ENCODE data around the gene CLEC2L.
"Not testable (repeated sequence)": the region's sequence is repeated elsewhere in the genome, so short reads cannot be mapped to it uniquely, and the experiment has no call there.

The CLEC2L gene

DNA sequence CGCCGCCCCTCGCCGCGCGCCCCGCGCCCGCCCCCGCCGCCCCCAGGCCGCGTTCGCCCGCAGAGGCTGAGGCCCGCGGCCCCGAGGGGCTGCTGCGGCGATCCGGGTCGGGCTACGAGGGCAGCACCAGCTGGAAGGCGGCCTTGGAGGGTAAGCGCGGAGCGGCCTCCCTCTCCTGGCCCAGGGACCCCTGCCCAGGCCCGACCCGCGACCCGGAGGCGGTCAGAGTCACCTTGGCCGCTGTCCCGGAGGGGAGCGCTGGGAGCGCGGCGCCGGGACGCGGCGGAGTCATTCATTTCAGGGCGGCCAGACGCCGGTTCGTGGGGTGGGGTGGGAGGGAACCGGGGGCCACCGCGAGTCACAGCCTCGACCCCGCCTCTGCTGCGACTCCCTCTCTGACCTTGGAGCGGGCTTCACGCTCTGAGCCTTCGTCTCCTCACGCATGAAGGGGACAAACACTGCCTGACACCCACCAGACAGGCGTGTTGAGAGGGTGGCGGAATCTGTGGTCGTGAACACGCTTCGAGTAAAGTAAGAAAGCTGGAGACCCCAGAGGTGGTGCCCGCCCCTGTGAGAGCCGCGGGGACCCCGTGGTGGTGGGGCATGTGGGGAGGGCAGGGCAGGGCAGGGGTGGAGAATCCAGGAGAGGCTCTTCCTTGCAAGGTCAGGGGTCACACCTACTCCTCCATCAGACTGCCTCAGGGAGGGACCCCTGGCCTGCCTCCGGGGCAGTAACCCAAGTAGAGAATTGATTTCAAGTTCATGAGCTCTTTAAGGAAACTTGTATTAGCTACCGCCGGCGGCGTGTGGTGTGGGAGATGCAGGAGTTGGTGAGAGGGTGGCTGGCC lies 707 bp downstream of the CLEC2L start:
- no peak for DNase-seq

DNA sequence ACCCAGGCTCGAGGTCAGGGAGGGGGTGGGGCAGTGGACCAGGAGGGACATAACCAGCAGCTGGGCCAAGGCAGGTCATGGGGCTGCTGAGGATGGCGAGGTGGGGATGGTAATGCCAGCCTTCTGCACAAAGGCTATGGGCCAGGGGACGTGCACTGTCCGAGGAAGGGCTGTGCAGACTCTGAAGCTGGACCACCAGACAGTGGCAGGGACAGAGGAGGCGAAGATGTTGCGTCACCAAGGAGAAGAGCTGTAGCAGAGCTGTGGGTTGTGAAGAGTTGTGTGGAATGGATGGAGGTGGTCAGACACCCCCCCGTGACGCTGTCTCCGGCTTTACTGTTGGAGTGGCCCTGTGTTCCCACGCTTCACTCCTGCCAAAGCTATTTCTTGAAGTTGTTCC lies 1.8 kb downstream of the CLEC2L start:
- no peak for DNase-seq

DNA sequence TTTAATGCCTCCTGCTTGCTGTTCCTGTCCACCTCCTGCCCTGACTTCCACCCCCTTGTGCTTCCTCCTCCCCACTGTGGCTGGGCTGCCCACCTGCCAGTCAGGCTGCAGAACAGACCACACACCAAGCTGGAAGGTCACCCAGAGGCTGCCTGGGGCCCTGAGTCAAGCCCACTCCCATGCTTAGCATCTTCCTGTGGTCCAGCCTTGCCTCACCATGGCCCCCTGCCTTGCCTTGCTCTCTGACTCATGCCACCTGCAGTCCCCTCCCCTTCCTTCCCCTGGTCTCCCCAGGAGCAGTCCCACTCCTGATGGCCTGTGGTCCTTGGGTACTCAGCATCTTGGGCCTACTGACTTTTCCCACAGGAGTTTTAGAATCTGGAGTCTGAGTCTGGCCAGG lies 2.3 kb downstream of the CLEC2L start:
- no peak for DNase-seq

DNA sequence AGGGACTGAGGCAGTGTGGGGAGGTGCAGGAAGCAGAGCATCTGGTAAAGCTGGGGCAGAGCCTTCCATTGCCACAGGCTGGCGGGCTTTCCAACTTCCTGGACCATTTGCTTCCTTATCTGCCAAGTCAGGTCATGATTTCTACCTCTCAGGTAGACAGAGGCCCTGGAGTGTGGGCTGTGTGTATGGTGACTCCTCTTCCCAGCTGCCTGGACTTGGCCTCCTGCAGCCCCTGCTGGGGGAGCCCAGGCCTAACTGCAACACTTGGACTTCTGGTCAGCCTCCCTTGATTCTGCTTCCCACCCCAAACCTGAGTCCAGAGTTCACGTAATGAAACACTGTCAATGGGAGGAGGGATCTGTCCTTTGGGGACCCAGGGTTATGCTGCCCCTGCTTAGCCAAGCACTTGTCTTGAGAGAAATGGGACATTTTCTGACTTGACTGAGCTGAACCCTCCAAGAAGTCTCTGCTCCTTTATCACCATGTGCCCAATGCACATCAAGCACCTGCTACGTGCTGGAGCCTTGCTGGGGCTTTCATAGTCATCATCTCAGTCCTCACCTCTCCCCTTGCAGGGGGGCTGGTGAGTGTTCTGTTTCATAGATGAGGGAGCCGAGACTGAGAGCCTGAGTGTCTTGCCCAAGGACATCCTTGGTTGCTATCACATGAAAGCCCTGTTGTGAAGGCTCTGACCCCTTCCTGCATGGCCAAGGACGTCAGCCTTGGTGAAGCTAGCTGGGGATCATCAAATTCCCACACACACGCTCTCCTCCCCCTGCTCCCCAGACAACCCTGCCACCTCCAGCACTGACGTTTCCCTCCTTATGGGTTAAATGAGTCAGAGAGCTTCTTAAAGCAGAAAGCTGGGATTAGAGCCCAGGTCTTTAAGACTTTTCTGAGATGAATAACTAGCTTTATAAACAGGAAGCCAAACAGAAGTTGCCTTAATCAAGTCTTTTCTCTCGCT lies 3.4 kb downstream of the CLEC2L start:
- no peak for DNase-seq

DNA sequence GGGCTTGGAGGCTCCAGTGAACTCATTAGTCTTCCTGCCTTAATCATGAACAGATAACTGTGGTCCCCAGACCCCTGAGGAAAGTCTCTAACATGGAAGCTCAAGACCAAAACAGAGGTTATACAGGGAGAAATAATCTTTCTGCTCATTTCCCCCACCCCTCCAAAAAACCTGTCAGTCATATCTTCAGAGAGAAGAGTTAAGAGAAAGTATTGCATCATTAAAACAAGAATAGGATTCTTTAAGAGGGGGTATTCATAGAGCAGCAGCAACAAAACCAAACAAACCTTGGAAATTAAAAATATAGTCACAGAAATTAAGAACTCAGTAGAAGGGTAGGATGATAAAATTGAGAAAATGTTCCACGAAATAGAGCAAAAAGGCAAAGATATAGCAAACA lies 7.6 kb downstream of the CLEC2L start:
- DNase-seq: no peak

DNA sequence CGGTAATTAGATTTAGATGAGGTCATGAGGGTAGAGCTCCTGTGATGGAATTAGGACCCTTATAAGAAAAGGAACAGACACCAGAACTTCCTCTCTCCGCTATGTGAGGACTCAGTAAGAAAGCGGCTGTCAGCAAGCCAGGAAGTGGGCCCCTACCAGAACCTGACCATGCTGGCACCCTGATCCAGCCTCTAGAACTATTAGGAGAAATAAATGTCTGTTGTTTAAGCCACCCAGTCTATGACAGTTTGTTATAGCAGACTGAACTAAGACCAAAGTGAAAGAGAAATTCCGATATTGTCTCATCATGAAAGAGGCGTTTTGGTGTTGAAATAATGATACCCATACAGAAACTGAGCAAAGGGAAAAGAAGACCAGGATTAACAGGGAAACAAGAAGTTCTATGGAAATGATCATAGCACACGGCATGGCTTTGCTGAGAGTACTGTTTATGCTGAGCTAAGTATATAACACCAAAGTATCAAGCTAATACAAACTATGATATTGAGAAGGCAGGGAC lies 9.2 kb downstream of the CLEC2L start:
- DNase-seq: no peak

DNA sequence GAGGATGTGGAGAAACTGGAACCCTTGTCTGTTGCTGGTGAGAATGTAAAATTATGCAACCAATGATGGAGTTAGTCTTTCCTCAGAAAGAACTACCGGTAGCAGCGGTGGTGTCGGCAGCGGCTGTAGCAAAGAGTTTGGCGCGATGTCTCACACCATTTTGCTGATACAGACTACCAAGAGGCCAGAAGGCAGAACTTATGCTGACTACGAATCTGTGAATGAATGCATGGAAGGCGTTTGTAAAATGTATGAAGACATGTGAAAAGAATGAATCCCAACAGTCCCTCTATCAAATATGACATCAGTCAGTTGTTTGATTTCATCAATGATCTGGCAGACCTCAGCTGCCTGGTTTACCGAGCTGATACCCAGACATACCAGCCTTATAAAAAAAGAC lies 10.6 kb downstream of the CLEC2L start:
- DNase-seq: no peak

DNA sequence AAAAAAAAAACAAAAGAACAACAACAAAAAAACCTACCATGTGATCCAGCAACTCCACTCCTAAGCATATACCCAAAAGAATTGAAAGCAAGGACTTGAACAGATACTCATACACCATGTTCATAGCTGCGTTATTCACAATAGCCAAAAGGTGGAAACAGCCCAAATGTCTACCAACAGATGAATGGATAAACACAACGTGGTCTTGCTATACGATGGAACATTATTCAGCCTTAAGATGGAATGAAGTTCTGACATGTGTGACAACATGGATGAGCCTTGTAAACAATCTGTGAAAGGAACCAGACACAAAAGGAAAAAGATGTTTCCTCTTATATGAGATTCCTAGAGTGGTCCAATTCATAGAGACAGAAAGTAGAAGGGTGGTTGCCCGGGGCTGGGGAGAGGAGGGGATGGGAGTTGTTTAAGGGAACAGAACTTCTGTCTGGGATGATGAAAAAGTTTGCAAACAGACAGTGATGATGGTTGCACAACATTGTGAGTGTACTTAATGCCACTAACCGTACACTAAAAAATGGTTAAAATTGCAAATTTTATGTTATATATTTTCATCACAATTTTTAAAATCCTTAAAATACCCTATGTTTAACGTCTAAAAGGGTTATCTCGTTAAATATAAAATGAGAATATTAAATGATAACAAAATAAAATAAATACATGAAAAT lies 11.6 kb downstream of the CLEC2L start:
- DNase-seq: no peak

DNA sequence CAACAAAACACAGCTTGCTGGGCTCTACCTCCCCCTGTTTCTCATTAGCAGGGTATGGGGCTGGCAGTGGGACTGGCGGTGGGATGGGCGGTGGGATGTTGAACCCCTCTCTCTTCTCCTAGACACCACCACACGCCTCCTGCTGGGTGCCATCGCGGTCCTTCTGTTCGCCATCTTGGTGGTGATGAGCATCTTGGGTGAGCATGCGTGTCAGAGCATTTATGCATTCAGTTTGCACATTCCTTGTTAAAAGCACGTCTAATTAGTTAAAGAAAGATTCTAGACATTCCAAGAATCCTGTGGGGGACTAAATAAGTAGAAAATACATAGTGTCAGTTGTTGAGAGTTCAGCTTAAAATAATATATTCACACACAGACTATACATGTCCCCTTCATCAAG lies 12.7 kb downstream of the CLEC2L start:
- no peak for DNase-seq

DNA sequence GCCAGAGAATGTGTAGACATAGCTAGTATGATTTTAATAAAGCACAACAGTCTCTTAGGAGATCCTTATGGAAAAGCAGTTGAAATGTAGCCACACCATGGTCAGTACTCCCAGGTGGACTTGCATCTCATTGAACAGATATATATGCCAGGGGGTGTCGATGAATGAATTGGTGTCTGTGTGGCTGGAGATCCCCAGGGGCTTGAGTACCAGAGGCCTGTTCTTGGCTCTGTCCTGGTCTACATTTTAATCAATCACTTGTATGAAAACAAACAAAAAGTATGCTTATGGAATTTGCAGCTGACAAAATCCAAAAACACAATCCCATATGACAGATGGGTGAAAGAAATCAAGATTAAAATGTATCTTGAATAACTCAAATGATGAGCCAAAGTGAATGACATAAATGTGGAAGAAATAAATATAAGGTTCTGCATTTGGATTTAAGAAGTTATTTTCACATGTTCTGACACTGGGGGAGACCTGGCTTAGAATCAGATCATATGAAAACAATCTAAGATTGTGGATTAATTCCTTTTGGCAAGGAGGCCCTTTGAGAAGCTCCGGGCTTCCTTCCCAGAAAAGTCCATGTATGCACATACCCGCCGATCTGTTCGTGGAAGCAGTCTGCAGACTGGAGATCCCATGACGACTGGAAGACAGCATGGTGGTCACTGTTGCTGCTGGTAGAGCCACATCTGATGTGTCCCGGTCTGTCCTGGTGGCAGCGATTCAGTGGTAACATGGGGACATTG lies 15.6 kb downstream of the CLEC2L start:
- no peak for DNase-seq

DNA sequence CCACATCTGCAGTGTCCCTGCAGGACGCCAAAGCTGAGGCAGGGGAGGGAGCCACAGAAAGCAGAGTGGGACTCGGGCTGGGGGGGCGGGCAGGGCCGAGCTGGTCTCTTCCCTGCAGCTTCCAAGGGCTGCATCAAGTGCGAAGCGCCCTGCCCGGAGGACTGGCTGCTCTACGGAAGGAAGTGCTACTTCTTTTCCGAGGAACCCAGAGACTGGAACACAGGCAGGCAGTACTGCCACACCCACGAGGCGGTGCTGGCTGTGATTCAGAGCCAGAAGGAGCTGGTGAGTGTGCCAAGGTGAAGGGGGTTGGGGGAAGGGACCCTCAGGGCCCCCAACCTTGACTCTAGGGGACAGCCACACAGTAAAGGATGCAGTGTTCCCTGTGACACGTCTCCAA lies 16.7 kb downstream of the CLEC2L start:
- DNase-seq: no peak

DNA sequence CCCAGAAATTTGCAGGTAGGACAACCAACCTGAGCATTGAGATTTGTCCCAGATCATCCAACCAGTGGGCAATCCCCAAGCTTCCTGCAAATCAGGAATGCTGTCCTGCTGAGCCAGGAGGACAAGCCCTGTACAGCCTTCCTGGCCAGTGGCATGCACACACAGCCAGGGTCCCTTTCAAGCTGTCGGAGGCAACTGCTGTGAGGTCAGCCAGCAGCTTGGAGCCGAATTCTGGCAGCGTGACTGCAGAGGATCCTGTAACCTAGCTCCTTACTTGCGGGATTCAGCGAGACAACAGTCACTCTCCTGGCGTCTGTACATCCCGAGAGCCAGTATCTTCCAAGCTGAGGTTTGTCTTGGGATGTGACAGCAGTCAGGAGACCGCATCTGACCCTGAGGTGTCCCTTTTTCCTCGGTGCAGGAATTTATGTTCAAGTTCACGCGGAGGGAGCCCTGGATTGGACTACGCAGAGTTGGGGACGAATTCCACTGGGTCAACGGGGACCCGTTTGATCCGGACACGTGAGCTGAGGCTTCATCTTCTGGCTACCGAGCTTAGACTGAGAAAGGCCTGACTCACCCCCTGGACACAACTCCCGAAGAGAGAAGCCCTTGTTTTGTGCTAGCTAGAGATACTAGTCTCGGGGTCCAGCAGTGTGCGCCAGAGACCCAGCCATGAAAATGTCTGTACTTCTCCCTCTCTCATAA lies 18.3 kb downstream of the CLEC2L start:
- no peak for DNase-seq

DNA sequence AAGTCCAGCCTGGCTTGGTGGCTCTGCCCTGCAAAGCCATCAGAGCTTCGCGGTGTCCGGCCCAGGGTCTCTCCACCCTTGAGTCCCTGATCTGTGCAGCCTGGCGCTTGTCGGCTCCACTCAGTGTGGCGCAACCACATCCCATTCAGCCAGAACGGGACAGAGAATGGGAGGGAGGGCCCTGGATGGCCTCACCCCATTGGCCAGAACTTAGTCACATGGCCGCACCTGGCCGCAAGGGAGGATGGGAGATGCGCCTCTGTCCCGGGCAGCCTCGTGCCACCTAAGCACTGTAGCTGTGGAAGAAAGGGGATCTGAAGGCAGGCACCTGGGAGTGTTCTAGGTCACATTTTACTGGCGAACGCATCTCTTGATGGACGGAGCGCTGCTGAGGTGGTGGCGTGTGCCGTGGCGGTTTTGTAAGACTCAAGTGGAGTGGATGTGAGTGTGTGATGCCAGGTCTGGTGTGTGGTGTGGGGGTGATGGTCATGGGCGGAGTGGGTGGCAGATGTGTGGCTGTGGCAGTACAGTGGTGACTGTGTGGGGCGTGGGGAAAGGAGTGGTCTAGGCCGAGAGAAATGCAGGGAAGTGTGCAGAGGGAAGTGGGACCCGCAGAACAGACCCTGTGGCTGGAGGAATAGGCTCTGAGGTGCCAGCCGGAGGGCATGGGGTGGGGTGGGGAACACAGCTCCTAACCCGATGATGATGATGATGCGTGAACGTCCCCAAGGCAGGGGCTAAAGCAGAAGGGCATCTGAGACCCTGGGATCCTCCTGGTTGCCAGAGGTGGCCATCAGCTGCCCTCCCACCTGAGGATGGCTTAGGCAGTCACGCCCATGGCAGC lies 19.0 kb downstream of the CLEC2L start:
- DNase-seq: no peak

DNA sequence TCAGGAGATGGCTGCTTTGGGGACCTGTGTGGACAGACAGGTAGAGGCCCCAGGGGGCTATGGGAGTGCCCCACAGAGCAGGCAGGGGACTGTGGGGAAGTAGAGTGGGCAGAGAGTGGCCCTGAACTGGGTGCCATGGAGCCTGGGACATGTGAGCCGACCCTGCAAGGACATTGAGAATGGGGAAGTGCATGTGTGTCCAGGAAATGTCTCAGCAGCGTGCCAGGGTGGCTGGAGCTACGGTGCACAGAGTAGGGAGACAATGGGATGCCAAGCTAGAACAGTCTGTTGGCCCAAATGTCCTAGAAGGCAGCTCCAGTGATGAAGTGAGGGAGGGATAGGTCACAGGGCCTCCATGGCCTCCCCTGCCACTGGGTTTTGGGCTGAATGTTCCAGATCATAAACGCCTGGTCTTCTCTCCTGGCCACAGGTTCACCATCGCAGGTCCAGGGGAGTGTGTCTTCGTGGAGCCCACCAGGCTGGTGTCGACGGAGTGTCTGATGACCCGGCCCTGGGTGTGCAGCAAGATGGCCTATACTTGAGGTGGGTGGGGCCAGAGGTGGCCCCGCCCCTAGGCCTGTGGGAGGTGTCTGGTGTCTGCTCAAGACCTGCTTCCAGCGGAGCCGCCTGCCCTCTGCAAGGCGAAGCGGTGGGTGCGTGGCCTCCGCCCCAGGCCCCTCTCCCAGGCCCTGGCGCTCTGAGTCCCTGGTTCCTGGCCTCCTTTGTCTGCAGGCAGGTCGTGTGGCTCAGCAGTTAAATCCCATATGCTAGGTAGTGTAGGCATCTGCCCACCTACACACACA lies 20.5 kb downstream of the CLEC2L start:
- no peak for DNase-seq

DNA sequence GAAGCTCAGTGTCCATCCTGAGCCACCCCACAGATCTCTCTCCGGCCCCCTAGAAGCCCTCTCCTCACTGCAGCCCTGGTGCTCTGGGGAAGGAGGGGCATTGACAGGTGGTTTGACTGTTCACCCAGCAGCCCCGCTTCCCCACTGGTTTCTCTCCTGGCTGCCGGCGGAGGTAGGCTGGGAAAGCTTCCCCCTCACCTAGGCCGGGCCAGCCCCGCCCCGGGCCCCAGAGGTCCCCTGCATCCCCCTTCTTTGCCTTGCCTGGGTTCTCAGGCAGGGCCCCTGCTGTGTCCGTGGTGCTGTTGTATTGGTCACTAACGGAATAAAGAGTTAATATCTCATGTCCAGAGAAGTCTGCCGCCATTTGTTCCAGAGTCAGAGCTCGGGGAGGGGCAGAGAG lies 21.2 kb downstream of the CLEC2L start:
- DNase-seq: no peak

DNA sequence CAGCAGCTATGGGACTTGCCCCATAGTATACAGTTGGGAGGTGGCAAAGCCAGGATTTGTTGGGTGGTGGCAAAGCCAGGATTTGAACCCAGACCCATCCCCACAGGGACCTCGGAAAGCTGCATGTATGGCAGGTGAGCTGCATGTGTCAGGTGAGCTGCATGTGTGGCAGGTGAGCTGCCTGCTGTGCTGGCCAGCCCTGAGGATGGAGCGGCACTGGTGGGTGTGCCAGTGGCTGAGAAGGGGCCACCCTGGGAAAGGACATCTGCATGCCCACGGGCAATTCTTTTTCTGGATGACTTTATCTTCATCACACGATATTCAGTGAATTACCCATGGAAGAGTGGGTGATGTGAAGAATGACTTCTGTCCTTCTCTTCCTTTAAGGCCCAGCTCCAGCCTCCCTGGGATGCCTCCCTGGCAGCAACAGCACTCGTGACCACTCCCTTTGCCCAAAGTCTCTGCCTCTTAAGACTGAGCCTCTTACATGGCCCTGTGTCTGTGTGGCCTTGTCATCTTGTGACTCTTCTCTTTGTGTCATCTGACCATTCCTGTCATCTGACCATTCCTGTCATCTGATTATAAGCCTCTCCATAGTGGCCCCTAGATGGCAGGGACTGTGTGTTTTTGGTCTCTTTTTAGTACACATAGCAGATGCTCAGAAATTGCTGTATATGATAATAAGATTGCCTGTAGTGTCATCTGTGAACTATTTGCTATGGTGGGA lies 25.0 kb downstream of the CLEC2L start:
- DNase-seq: no peak

DNA sequence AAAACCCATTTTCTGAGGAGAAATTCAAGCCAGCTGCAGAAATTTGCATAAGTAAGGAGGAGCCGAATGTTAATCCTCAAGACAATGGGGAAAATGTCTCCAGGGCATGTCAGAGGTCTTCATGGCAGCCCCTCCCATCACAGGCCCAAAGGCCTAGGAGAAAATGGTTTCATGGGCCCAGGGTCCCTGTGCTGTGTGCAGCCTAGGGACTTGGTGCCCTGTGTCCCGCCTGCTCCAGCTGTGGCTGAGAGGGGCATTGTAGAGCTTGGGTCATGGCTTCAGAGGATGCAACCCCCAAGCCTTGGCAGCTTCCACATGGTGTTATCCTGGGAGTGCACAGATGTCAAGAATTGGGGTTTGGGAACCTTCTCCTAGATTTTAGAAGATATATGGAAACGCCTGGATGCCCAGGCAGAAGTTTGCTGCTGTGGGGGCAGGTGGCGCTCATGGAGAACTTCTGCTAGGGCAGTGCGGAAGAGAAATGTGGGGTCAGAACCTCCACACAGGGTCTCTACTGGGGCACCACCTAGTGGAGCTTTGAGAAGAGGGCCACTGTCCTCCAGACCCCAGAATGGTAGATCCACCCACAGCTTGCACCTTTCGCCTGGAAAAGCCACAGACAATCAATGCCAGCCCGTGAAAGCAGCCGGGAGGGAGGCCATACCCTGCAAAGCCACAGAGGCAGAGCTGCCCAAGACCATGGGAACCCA lies 30.7 kb downstream of the CLEC2L start:
- not testable (repeated sequence) for DNase-seq

DNA sequence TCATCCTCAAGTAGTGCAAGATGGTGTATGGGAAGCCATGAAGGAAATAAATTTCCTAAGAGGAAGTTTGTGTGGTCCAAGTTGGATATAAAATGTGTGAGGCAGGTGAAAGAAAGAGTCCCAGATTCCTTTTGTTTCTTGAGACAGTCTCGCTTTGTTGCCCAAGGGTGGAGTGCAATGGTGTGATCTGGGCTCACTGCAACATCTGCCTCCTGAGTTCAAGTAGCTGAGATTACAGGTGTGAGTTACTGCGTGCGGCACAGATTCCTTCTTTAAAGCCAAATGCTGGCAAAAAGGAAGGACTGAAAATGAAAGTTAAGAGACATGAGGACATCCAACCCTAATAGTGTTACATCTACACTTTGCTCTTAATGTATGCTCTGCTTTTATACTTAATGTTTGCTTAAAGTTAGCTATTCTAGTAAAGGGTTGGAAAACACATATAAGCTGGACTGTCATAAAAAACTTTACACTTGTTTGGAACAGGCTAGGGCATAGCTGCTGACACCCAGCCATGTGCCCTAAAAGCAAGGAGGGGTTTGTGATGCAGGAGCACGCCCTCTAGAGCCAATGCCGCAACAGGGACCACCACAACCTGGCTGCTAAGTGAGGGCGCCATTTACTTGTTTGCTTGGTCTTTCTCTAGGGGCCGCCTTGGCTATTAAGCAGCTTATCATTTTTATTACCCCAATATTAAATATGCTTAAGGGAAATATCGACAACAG lies 34.5 kb downstream of the CLEC2L start:
- DNase-seq: no peak
